Nephron (organoid): Measurements from ENCODE around the gene TSPAN17.

ENCODE experiments used
- H3K27ac Mint-ChIP-seq, 3 experiments: 2 replicates each; pipeline ENCODE4 v1.8.0; 2020; ENCODE audit warnings: mixed read lengths in 3 of 3, mild to moderate bottlenecking in 2 of 3, moderate library complexity in 1 of 3
- H3K27me3 Mint-ChIP-seq: 2 replicates; pipeline ENCODE4 v1.8.0; 2021; ENCODE audit warnings: low read depth, mild to moderate bottlenecking, moderate library complexity, mixed read lengths
- H3K36me3 Mint-ChIP-seq: 2 replicates; pipeline ENCODE4 v1.8.0; 2020; ENCODE audit warnings: low read depth, mixed read lengths
- H3K4me1 Mint-ChIP-seq: 2 replicates; pipeline ENCODE4 v1.8.0; 2020; ENCODE audit warnings: mixed read lengths
- H3K4me3 Mint-ChIP-seq, 3 experiments: 2 replicates each; pipeline ENCODE4 v1.8.0; 2020; ENCODE audit warnings: mild to moderate bottlenecking in 3 of 3, mixed read lengths in 3 of 3, moderate library complexity in 2 of 3
- H3K9me3 Mint-ChIP-seq: 2 replicates; pipeline ENCODE4 v1.8.0; 2020; ENCODE audit warnings: mixed read lengths
- TF ChIP-seq, protein P1 (sequence below), 3 experiments: fragments of 200-600 bp; sonication (generic); IDR thresholded peaks; one replicate each; pipeline ENCODE4 v1.5.0; 2021; ENCODE audit warnings: antibody characterized with exemption in 3 of 3; ENCODE audit not compliant: unreplicated experiment in 3 of 3

Gene TSPAN17

DNA sequence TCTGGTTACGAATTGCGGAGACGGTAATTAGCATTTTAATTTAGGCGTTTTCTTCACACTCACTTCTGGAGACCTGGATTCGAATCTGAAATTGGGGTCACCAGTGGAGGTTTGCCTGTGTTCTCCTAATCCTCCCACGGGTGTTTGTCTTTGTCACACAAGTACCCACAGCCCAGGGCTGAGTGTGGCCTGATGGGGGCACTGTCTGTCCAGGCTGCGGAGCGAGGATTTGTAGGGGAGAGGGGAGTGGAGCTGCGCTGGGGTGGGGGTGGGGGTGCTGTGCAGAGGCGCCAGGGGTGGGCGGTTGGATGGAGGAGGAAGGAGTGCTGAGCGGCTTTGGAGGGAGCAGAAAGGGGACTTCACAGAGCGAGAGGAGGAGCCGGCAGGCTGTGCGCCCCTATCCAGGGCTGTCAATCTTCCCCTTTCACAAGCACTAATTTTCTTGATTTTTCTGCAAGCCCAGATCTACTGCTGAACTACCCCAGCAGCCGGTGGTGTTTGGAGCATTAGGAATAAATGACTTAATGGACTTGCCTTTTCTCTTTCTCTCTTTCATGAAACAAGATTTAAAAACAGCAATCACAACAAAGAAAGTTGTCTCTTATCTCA is 53.1 kb downstream of the TSPAN17 start:
- H3K27ac Mint-ChIP-seq, result peak overlapping the region in 1 of 3 experiments; percentile 55
- TF ChIP-seq, protein P1, sequence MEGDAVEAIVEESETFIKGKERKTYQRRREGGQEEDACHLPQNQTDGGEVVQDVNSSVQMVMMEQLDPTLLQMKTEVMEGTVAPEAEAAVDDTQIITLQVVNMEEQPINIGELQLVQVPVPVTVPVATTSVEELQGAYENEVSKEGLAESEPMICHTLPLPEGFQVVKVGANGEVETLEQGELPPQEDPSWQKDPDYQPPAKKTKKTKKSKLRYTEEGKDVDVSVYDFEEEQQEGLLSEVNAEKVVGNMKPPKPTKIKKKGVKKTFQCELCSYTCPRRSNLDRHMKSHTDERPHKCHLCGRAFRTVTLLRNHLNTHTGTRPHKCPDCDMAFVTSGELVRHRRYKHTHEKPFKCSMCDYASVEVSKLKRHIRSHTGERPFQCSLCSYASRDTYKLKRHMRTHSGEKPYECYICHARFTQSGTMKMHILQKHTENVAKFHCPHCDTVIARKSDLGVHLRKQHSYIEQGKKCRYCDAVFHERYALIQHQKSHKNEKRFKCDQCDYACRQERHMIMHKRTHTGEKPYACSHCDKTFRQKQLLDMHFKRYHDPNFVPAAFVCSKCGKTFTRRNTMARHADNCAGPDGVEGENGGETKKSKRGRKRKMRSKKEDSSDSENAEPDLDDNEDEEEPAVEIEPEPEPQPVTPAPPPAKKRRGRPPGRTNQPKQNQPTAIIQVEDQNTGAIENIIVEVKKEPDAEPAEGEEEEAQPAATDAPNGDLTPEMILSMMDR (IDR thresholded peaks at IDR 0.05; ENCODE audit: unreplicated experiment in 3 of 3), result peak; percentile 28 to 51 (median 41)
- no peaks in the 10 kb centered on the region for H3K9me3 Mint-ChIP-seq
- peaks cover 28% of the 10 kb centered on the region for H3K4me1 Mint-ChIP-seq
- peaks cover 69% of the 10 kb centered on the region for H3K27me3 Mint-ChIP-seq
- no peaks in the 10 kb centered on the region for H3K36me3 Mint-ChIP-seq
- H3K4me3 Mint-ChIP-seq, result no peak overlapping the region

DNA sequence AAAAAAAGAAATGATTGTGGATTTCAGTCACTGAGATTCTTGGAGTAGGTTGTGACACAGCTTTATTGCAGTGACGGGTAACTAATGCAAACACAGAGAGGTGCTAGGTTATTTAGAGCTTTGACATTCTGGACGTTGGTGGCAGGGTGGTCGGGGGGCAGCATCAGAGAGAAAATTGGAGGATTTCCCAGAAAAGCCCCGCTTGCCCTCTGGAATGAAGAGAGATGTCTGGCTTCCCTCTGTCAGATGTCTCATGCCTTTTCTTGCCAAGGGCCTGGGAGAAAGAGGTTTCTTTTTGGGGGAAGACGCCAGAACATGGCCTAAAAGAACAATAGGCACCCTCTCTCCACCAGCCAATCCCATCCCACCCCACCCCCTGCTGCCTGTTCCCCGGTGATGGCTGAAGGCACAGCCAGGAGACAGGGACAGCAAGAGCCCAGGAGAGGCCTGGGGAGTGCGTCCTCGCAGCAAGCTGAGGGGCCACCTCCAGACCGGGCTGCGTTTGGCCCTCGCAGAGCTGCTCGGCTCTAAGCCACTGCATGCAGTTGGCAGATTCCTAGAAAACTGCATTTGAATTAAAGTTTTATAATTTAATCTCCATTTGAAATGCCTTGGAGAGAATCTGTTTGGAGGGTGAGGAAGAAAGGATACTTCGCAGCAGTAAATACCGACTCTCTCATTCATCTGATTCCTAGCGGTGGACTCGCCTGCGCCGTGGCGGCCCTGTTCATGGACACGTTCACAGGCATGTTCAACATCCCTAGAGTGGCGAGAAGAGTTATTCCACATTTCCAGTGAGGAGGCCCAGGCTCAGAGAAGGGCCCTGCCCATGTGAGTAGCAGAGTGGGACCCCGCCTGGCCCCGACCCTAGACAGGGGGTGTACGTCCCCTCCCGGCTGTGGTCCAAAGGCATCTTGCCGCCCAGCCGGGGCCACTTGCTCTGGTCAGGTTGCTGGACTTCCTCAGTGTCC is 55.7 kb downstream of the TSPAN17 start:
- Mint-ChIP-seq H3K4me3 (no peak overlapping the region), H3K27me3 (peaks cover 54% of the 10 kb centered on the region), H3K4me1 (peaks cover 23% of the 10 kb centered on the region), H3K36me3 (no peaks in the 10 kb centered on the region), H3K27ac (no peak overlapping the region), H3K9me3 (no peaks in the 10 kb centered on the region)
- TF ChIP-seq, protein P1 (IDR thresholded peaks at IDR 0.05; ENCODE audit: unreplicated experiment in 3 of 3), result no peak

DNA sequence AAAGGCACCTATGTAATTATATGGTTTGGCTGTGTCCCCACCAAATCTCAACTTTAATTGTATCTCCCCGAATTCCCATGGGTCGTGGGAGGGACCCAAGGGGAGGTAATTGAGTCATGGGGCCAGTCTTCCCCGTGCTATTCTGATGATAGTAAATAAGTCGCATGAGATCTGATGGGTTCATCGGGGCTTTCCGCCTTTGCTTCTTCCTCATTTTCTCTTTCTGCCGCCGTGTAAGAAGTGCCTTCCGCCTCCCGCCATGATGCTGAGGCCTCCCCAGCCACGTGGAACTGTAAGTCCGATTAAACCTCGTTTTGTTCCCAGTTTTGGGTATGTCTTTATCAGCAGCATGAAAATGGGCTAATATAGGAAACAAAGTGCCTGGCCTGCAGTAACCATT is 56.6 kb downstream of the TSPAN17 start:
- H3K27me3 Mint-ChIP-seq, result peaks cover 49% of the 10 kb centered on the region
- peaks cover 14% of the 10 kb centered on the region for H3K4me1 Mint-ChIP-seq
- no peaks in the 10 kb centered on the region for H3K36me3 Mint-ChIP-seq
- H3K9me3 Mint-ChIP-seq, result no peaks in the 10 kb centered on the region
- H3K4me3 Mint-ChIP-seq, result no peak overlapping the region
- no peak overlapping the region for H3K27ac Mint-ChIP-seq
- TF ChIP-seq, protein P1 (IDR thresholded peaks at IDR 0.05; ENCODE audit: unreplicated experiment in 3 of 3), result no peak

DNA sequence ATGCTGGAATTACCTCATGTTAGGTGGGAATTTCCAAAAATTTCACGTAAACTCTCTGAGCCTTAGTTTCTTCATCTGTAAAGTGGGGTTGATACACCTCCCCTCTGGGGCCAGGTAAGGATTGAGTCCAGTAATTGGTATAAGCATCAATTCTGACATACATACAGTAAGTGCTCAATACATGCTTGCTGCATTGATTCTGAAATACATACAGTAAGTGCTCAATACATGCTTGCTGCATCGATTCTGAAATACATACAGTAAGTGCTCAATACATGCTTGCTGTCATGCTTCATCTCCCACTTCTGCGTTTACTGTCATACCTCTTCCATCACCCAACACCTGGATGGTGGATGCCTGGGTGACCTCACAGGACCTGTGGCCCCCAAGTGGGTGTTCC is 57.1 kb downstream of the TSPAN17 start:
- H3K4me3 Mint-ChIP-seq, result no peak overlapping the region
- peaks cover 49% of the 10 kb centered on the region for H3K27me3 Mint-ChIP-seq
- H3K27ac Mint-ChIP-seq, result no peak overlapping the region
- H3K4me1 Mint-ChIP-seq, result peaks cover 13% of the 10 kb centered on the region
- TF ChIP-seq, protein P1 (IDR thresholded peaks at IDR 0.05; ENCODE audit: unreplicated experiment in 3 of 3), result no peak
- H3K36me3 Mint-ChIP-seq, result no peaks in the 10 kb centered on the region
- H3K9me3 Mint-ChIP-seq, result no peaks in the 10 kb centered on the region

DNA sequence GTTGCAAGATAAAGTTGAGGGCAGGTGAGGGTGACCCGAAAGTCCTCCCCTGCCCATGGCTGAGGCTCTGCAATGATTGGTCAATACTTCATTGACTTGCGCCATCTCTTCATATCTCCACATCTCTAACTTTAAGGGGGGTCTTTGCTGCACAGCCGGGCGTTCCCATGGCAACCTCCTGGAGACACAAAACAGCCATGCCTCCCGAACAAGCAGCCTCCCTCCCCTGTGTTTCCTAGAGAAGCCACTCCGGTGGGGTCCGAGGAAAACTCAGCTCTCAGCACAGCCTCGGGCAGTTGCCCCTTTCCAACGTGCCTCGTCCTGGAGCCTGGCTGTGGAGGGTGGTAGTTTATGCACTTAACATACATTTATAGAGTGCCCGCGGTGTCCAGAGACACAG is 57.5 kb downstream of the TSPAN17 start:
- Mint-ChIP-seq H3K4me1 (peaks cover 13% of the 10 kb centered on the region), H3K36me3 (no peaks in the 10 kb centered on the region), H3K4me3 (no peak overlapping the region), H3K27me3 (peaks cover 53% of the 10 kb centered on the region), H3K27ac (no peak overlapping the region), H3K9me3 (no peaks in the 10 kb centered on the region)
- TF ChIP-seq, protein P1 (IDR thresholded peaks at IDR 0.05; ENCODE audit: unreplicated experiment in 3 of 3), result no peak
